Stimulated activated CD8-positive, alpha-beta memory T cell treated with anti-CD3 and anti-CD28 coated beads, Interleukin-7, amount 100 ng/mL, for 4 hours (primary cell): ENCODE results near the gene KRT76.
"Not testable (repeated sequence)": the region's sequence is repeated elsewhere in the genome, so short reads cannot be mapped to it uniquely, and the experiment has no call there.

Experiments
- DNase-seq, 2 donors: peaks; one replicate each; pipeline ENCODE4 v3.0.0-alpha.2; 2020; ENCODE audit warnings: low read depth in 2 of 2

Gene KRT76

DNA sequence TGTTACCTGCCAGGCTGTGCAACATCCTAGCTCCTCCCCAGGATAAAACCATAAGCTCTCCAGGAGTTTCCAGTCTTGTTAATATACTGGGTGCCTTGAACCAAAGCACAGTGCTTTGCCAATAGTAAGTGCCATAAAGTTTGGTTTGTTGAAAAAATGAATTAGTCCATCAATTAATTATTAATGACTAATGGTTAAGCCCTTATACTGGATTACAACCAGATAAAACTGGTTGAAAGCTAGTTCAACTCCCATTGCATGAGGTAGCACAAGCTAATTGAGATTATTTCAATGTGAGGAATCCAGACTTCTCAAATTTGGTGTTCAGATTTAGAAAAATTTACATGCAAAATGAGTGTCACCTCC, 20.4 kb upstream of the KRT76 start:
- DNase-seq: no peak

DNA sequence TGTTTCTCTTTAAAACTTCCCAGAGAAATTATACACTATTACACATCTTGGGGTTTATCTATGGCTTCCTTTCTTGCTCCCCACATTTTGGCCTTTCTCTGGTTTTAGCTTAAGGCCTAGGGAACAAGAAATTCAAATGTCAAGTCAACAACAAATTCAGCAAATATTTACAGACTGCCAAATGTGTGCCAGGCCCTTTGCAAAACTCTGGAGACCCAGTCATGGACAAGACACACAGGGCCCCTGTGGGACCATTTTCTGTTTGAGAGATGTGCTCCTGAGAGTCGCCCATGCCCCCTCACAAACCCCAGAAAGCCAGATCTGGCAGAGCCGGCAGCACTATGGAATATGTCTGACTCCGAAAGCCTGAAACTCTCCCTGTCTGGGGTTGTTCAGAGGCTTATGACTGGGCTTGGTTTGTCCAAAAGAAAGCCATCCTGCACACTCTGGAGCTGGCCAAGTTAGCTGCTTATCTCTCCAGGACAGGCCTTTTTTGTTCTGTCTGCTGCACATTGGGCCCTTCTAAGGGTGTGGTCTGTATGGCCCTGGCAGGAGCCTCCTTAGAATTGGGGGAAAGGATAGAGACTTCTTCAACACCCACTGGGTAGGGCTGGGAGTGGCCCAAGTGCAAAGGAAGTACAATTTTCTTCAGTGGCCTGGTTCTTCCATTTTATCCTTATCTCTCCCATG, 19.8 kb upstream of the KRT76 start:
- DNase-seq: no peak

DNA sequence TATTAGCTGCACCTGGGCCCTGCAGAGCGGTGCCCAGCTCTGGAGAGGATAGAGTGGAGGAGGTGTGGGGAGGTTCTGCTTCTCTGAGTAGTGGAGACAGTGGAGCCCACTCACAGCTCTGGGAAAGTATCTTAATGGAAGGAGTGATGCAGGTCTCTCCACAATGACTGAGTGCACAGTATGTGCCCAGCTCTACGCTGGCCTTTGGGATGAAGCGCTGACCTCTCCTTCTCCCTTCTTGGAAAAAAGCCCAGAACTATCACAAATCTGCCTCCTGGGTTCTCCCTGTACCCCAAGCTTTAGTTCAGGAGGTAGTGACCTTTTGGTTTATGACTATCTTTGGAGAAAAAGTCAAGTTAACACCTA, 19.3 kb upstream of the KRT76 start:
- DNase-seq: no peak

DNA sequence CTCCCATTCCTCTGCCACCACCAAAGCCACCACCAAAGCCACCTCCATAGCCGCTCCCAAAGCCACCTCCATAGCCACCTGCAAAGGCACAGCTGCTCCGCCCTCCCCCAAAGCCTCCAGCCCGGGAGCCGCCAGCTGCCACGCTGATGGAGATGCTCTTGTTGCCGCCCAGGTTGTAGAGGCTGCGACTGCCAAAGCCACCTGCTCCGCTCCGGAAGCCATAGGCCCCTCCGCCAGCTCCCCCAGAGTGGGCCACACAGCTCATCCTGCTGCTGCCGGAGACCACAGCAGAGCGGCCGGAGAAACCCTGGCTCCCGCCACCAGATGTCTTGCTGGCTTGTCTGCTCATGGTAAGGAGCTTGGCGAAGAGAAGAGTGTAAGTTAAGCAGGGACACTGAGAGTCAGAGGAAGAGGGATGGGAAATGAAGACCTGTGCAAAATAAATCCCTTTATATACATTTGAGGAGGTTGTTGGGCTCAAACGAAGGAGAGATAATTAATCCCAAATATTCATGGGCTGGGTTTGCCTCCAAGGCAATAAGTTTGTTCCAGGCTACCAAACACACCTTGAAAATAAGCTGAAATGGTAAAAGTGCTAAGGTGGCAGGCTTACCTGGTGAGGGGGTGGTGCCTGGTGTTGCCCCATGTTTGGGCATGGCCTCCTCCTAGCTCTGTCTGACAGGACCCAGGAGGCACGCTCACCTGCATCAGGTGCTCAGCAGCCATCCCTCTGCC, 18.7 kb upstream of the KRT76 start, which contains the start of gene KRT3:
TSS of gene KRT3 (minus strand) at position 424 of the 735 bp plus-strand sequence. CDS start at position 349, 75 bp downstream.
- DNase-seq: no peak

DNA sequence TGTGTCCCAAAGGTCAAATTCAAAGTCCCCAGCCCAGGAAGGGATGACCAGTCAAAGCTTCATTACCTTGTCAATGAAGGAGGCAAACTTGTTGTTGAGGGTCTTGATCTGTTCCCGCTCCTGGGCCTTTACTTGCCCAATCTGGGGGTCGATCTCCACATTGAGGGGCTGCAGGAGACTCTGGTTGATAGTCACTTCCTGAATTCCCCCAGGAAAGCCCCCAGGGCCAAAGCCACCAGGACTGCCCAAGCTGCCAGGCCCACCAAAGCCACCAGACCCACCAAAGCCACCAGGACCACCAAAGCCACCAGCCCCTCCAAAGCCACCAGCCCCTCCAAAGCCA, 18.2 kb upstream of the KRT76 start:
- not testable (repeated sequence) for DNase-seq

DNA sequence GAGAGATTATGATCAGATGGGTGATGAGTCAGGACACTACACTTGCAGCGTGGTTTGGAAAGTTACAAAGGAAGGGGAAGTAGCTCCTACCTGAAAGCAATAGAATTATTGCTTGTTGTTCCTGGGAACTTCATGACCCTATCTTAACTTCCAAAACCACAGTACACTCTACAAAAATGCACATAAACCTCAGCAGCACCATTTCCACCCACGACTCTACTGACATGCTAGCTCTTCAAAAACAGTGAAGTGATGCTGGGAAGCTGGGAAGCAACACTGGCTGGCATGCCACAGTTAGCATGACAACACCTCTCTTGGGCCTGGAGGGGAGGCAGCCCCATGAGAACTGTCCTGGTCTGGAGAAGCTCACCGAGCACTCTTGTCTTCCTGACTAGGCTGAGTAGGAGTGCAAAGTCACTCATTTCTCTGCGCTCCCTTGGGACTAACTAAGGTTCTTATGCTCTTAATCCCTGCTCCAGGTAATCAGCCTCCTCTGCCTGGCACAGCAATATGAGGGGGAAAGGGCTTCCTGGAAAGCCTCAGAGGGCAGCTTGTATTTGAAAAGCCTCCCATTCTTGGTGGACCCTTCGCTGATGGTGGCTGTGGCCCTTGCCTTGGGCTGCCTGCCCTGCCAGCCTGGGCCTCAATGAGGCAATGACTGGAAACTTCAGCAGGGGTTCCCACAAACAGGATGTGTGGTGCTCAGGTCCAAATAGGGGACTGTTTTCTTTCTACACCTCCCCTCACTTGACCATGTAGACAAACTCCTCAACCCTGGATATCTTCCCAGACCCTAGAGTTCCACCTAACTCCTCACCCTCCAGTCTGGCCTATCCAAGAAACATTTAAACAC, 17.6 kb upstream of the KRT76 start:
- no peak for DNase-seq

DNA sequence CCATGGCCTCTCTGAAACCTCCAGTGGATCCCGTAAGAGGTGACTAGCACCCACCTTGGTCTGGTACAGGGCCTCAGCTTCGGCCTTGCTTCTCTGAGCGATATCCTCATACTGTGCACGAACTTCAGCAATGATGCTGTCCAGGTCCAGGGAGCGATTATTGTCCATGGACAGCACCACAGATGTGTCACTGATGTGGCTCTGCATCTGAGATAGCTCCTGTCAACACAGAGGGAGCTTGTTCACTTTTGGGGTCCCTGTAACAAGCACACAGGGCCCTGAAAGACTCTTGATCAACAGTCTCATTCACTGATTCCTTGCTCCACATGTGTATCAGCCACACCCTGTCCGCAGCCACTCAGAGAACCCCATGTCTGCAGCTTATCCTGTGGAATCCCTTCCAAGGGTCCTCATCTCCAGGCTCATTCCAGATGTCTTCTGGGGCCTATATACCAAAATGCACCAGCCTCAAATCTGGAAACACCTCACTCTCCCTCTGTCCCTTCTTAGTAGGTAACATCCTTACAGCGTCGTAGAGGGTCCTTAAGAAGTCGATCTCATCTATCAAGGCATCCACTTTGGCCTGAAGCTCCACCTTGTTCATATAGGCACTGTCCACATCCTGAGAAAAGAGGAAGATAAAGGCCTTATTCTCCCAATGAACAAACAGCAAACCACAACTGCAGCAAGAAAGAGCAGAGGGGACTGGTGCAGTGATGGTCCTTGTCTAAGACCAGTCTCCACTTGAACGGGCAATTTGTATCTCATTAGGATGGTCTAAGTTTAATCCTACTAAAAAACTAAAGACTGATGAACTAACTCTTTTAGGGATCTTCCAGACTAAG, 15.3 kb upstream of the KRT76 start:
- no peak for DNase-seq

DNA sequence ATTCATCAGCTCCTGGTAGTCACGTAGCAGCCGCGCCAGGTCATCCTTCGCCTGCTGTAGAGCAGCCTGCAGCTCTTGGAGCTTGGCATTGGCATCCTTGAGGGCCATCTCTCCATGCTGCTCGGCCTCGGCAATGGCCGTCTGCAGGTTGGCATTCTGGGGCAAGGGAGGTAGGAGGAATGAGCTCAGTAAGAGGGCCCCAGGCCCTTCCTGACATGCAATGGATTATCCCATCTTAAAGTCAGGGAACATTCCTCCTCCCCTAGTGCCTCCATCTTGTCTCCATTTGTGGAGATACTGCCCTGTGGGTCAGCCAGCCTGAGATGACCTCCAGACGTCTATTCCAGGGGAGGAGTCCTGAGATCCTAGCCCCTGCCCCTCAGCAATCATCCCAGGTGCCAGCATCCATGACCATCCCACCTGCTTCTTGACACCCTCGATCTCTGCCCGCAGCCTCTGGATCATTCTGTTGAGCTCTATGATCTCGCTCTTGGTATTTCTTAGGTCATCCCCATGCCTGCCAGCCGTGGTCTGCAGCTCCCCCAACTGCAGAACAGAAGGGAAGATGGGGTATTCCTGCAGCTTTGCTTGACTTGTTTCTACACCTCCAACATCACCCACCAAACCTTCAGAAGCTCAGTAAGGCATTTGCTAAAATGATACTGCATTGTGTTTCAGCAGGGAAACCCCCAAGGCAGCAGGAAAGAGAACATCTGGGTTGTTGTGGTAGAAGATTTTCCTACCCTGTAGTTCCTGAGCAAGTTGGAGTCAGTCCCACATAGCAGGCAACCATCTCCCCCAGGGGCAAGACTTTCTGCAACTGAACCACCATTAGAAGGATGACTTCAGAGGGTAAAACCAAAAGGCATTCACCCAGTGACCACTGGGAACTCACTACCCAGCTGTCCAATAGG, 14.4 kb upstream of the KRT76 start:
- DNase-seq: no peak

DNA sequence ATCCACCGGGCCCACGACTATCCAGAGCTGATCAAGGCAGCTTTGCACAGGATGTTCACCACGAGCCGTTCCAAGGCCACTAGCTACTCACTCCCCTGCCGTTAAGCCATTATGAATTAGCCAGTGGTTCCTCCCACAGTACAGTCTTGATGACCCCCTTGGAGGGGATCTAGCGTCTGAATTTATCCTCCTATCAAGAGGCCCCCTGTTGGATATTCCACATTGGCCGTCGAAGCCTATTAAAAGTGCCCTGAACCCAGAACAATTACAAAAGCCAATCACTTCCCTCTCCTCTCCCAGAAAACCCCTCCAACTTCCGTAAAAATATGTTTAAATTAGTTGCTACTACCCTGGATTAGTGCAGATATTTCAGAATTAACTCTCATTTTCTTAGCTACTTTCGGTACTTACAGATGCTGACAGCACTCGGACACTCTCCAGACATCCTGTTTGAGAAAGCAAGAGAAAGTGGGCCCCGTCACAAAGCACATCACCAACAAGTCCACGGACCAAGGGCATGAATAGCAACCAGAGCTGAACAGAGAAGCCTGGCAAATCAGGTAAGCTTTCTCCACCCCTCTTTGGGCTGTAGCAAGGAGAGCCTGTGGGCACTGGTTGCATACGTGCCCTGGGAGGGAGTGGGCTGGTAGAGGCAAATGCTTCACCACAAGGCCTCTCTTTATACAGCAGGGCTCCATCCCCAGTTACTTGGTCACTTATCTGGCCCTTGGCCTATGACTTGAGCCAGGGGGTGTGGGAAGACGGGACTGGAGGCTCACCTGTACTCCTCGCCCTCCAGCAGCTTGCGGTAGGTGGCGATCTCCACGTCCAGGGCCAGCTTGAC, 13.5 kb upstream of the KRT76 start:
- DNase-seq: no peak

DNA sequence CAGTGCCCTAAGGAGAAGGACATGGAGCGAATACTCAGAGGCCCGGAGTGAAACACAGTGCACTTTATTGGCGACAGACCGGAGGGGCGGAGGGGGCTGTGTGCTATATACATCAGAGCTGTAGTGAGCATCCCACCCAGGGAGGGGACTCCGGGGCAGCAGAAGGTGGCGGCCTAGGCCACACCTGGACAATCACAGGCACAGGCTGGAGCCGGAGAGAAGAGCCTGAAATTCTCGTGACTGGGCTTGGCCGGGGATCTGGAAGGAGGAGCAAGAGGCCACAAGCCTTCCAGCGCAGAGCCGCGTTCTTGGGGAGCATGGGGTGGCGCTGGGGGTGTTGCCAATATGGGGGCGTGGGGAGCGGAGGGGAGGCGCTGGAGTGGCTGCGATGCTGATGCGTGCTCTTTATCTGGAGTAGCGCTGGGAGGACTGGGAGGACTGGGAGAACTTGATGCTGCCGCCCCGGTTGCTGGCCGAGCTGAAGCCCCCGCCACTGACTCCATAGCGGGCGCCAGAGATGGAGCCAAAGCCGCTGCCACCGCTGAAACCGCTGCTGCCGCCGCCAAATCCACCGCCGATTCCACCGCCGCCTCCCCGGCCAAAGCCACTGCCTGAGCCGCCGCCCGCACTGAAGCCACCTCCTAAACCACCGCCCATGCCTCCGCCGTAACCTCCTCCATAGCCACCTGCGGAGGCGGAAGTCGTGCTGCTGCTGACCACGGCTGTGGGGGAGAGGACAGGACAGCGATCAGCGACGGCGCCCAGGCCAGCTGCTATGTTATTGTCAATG, 12.7 kb upstream of the KRT76 start:
- DNase-seq: no peak

DNA sequence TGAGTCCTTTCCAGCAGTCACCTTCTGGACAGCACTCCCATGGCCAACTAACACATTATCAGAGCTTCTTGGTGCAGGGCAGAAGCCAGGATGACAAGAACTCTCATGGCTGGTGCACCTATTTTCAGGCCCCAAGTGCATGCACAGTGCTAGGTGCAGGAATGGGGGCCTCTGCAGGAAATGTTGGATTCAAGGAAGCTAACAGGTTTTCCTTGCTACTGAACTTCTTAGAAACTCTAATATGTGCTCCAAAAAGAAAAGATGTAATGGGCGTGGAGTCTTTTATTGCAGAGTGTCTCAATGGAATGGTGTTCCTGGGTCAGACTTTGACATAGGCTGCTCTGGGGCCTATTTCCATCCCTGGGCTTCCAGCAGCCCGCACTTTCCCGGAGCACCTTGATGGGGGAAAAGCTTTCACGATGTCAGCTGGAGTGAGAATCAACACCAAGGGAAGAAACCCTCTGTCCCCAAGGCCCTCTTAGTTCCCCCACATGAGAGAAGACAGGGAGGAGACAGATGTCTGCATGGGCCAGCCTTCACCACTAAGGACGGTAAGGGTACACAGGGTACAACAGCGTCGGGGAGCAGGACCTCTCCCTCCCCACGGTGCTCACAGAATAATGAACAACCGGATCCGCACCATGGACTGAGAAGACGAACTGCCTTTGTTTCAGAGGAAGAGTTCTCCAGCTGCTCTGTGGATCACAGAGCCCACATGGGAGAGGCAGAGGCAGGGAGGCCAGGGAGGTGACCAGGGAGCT, 11.9 kb upstream of the KRT76 start:
- DNase-seq: no peak

DNA sequence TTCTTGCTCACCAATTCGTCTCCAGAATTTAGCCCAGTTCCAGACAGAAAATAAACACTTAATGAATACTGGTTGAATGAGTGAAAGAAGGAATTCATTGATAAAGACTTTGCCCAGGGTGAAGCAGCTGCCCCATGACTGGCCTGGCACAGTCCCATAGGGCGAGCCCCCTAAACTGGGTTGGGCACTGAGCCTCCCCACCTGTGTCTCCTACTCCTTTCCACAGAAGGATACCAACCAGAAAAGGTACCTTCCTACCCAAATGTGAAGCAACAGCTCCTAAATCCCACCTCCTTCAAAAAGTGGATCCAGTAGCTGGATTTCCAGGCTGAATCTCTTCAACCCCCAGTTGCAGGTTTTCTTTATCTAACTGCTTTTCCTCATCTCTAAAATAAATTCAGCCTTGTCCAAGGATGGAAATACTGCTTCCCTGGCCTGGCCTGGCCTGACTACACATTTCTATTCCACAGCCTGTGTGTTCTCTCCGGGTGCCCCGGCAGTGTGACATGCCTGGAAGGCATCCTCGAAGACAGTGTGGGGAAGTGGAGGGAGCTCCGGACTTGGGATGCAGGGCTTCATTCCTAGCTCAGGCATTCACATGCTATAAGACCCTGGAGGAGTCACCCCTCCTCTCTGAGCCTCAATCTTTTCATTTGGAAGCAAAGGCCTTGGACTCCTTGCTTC, 11.2 kb upstream of the KRT76 start:
- DNase-seq: no peak

DNA sequence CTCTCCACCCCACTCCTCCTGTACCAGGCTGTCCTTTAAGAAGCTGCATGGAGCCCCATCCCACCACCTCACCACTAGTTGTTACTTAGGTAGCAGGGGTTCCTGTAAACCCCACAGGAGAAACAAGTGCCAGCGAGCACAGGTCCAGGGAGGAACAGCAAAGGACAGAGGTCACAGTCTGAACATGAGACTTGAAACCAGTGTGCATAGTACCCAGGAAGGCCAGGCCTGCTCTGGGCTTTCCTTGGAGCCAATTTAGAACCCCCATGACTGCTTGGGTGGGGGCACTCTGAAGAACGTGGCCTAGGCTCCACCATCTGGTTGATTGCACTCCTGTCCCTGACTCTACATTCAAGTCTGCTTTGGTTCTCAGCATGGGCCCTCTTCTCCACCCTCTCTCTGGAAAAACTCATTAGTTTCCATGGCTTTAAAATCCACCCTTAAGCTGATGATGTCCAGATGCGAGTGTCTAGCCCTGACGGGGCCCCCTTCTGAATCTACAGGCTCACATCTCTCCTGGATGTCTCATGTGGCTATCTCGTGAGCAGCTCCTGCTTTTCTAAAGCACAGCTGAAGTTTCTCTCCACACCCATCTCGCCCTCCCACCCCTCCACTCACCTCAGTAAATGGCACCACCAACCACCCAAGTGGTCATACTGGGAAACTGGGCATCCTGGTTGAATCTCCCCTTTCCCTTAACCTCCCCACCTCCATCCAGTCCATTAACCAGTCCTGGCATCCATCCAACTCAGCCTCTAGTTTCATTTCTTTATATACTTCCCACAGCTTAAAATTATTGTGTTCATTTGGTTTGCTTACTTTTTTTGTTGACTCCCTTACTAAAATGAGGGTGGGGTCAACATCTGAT, 10.4 kb upstream of the KRT76 start:
- DNase-seq: no peak

DNA sequence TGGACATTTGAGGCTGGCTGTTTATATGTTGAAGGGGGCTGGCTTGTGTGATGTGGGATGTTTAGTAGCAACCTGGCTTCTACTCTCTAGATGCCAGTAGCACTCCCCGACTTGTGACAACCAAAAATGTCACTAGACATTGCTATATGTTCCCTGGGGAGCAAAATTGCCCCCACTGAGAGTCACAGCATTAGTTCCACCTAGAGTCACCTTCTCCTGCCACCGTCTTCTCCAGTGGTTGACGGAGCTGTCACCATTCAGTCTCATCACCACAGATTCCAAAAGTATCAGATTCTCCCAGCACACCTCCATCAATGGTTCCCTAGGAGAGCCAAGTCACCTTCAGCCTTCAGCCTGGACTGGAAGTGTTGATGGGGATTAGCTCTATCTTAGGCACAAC, 7.8 kb upstream of the KRT76 start:
- DNase-seq: no peak

DNA sequence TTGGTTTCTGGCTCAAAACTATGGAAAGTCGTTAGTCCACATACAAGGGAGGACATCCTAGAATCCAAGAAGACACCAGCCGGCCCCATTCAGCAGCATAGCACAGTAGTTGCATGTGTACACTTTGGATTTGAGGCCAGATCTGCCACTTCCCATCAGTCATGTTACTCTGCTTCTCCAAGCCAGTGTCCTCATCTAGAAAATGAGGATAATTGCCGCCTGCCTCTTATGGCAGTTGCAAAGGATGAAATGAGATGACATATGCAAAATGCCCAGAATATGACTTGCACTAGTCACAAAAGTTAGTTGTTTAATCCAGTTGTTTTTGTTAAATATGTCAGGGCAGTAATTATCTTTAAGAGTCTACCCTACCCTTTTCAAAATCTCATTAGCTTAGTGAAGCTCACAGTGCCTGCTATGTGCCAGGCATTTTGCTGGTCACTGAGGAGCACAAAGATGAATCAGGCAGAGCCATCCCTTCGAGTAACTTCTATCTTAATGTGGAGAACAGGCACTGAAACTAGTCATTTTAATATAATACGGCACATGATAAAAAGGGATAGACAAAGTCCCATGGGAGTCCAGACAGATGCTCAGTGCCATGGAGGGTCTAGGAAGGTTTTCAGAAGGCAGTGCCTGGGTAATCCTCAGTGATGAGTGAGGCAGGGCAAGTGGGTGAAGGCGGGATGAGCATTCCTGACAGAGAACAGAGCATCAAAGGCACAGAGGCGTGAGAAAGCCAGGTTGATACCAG, 6.6 kb upstream of the KRT76 start:
- DNase-seq: no peak

DNA sequence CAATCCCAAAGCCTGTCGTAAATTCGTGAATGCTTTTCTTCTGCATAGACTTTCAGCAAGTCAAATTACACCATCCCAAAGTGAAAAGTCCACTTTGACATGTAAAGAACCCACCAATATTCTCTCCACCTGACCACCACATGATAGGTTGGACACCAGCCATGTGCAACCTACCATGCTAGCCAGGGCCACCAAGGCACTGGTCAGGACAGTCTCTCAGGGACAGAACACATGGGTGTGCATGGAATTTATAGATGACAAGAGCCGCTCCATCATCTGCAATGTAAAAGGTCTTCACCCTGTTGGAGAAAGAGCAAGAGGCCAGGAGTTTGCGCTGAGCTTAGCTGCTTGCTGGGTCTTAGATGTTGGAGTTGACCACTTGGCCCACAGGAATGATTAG, 5.4 kb upstream of the KRT76 start:
- no peak for DNase-seq
